Loucy (cell line): ENCODE measurements around the gene PIGQ.
A peak's percentile ranks its signal among the peaks of the same experiment; 100 is the strongest.

ENCODE experiments used
- H2AFZ ChIP-seq: fragments of 200-600 bp; sonication (generic); 2 replicates; pipeline ENCODE4 v1.6.0; 2016; ENCODE audit warnings: antibody characterized with exemption, mild to moderate bottlenecking, low read length, moderate library complexity
- H3F3A ChIP-seq: fragments of 200-600 bp; 2 replicates; pipeline ENCODE4 v1.6.0; 2016; ENCODE audit warnings: antibody characterized with exemption, low read depth, mild to moderate bottlenecking
- H3K27me3 ChIP-seq: fragments of 200-600 bp; sonication (generic); 2 replicates; pipeline ENCODE4 v1.6.1; 2014; ENCODE audit warnings: low read length, mild to moderate bottlenecking; ENCODE audit not compliant: insufficient read depth, poor library complexity, severe bottlenecking
- H3K36me3 ChIP-seq: fragments of 200-600 bp; sonication (generic); 2 replicates; pipeline ENCODE4 v1.6.1; 2016; ENCODE audit warnings: low read length; ENCODE audit not compliant: insufficient read depth
- H3K4me1 ChIP-seq: fragments of 200-600 bp; sonication (generic); 2 replicates; pipeline ENCODE4 v1.5.1; 2014; ENCODE audit warnings: low read length, mild to moderate bottlenecking; ENCODE audit not compliant: insufficient read depth, poor library complexity, severe bottlenecking
- H3K4me2 ChIP-seq: fragments of 200-600 bp; sonication (generic); 2 replicates; pipeline ENCODE4 v1.6.0; 2014; ENCODE audit warnings: antibody characterized with exemption, low read length, low read depth, mild to moderate bottlenecking; ENCODE audit not compliant: poor library complexity, severe bottlenecking
- H3K4me3 ChIP-seq: fragments of 200-600 bp; sonication (generic); 2 replicates; pipeline ENCODE4 v1.5.1; 2014; ENCODE audit warnings: low read length, mild to moderate bottlenecking, mixed read lengths; ENCODE audit not compliant: poor library complexity, severe bottlenecking
- H3K79me2 ChIP-seq: fragments of 200-600 bp; sonication (generic); 2 replicates; pipeline ENCODE4 v1.6.1; 2014; ENCODE audit warnings: low read length; ENCODE audit not compliant: insufficient read depth
- H3K9ac ChIP-seq: fragments of 200-600 bp; sonication (generic); 2 replicates; pipeline ENCODE4 v1.6.0; 2014; ENCODE audit warnings: mild to moderate bottlenecking, low read depth, low read length, moderate library complexity; ENCODE audit not compliant: poor library complexity, severe bottlenecking
- H3K9me2 ChIP-seq: fragments of 200-600 bp; sonication (generic); replicated peaks from 2 replicates; pipeline ENCODE4 v1.6.1; 2016; ENCODE audit warnings: low read depth, low read length, mixed read lengths
- H3K9me3 ChIP-seq: fragments of 200-600 bp; sonication (generic); 2 replicates; pipeline ENCODE4 v1.6.1; 2014; ENCODE audit warnings: mild to moderate bottlenecking, antibody characterized with exemption, low read length, low read depth; ENCODE audit not compliant: insufficient read depth
- H4K20me1 ChIP-seq: fragments of 200-600 bp; sonication (generic); 2 replicates; pipeline ENCODE4 v1.6.0; 2014; ENCODE audit warnings: antibody characterized with exemption, low read length, mild to moderate bottlenecking; ENCODE audit not compliant: insufficient read depth, poor library complexity, severe bottlenecking
- CTCF ChIP-seq: fragments of 200-600 bp; sonication (generic); conservative IDR thresholded peaks from 2 replicates; pipeline ENCODE4 v1.5.1; 2014; ENCODE audit warnings: mild to moderate bottlenecking, antibody characterized with exemption, low read length
- EZH2phosphoT487 ChIP-seq: fragments of 200-600 bp; IDR thresholded peaks from 2 replicates; pipeline ENCODE4 v1.6.1; 2018; ENCODE audit warnings: antibody characterized with exemption, mild to moderate bottlenecking, moderate library complexity, borderline replicate concordance

PIGQ gene

GRCh38 chr16:585351-585750 lies 15.6 kb downstream of the PIGQ start:
- H3K9me2 ChIP-seq = no peaks in the 10 kb centered on the region
- H3K9me3 ChIP-seq = no peaks in the 10 kb centered on the region
- H3K4me1 ChIP-seq = no peaks in the 10 kb centered on the region
- H3K36me3 ChIP-seq = no peaks in the 10 kb centered on the region
- H3K79me2 ChIP-seq = peaks cover 14% of the 10 kb centered on the region; the same call in 1 of the 2 replicates
- H3K4me2 ChIP-seq = no peak overlapping the region
- no peak overlapping the region for H2AFZ ChIP-seq
- no peaks in the 10 kb centered on the region for H3K27me3 ChIP-seq
- H3F3A ChIP-seq = no peaks in the 10 kb centered on the region
- no peak overlapping the region for H3K9ac ChIP-seq
- H3K4me3 ChIP-seq = no peak overlapping the region
- TF ChIP-seq CTCF = no peak
- TF ChIP-seq EZH2phosphoT487 = no peak
- peaks cover 1% of the 10 kb centered on the region for H4K20me1 ChIP-seq

DNA sequence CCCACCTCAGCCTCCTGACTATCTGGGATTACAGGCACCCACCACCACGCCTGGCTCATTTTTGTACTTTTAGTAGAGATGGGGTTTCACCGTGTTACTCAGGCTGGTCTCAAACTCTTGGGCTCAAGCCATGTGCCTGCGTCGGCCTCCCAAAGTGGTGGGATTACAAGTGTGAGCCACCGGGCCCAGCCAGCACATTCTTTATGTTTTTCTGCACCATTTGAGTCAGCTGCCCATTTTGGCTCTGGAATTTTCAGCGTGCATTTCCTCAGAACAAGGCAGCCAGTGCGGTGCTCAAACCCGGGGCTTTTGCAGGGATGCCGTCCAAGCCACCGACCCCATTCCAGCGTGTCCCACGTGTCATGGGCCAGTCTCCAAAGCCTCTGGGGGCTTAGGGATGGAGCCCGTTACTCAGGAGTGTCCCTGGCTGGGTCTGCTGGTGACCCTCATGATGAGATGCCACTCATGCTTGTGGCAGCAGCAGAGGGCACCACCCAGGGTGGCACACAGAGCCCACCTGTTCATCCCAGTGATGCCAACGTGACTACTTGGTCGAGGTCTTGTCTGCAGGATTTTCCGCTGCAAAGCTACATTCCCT lies 16.4 kb downstream of the PIGQ start:
- Histone ChIP-seq H3F3A (no peaks in the 10 kb centered on the region), H3K4me3 (no peak overlapping the region), H2AFZ (no peak overlapping the region), H3K36me3 (no peaks in the 10 kb centered on the region), H4K20me1 (peaks cover 6% of the 10 kb centered on the region), H3K4me2 (no peak overlapping the region), H3K9me3 (no peaks in the 10 kb centered on the region), H3K9ac (no peak overlapping the region), H3K4me1 (peaks cover 6% of the 10 kb centered on the region), H3K27me3 (no peaks in the 10 kb centered on the region), H3K79me2 (peaks cover 22% of the 10 kb centered on the region; the same call in 1 of the 2 replicates), H3K9me2 (no peaks in the 10 kb centered on the region)
- TF ChIP-seq EZH2phosphoT487 (no peak), CTCF (no peak)

- Histone ChIP-seq H3K4me2 (peak overlapping the region; percentile 75), H3K9me2 (no peaks in the 10 kb centered on the region)
- TF ChIP-seq EZH2phosphoT487 (no peak), CTCF (no peak)
Measured at GRCh38 chr16:586645-587590, 17.1 kb downstream of the PIGQ start.

More at GRCh38 chr16:586645-587590, 17.1 kb downstream of the PIGQ start:
- Histone ChIP-seq H3K9me3 (no peaks in the 10 kb centered on the region), H2AFZ (no peak overlapping the region), H3F3A (no peaks in the 10 kb centered on the region), H3K4me1 (peaks cover 7% of the 10 kb centered on the region), H3K27me3 (no peaks in the 10 kb centered on the region), H3K79me2 (peaks cover 27% of the 10 kb centered on the region; the same call in 1 of the 2 replicates), H3K36me3 (no peaks in the 10 kb centered on the region), H4K20me1 (peaks cover 6% of the 10 kb centered on the region), H3K4me3 (peak overlapping the region; percentile 83), H3K9ac (peak overlapping the region; percentile 85)
